SK-N-SH treated with all-trans-retinoic acid at 6 μM for 48 hours (cell line): ENCODE data around the gene PRKG1.

ENCODE experiments used
- ARNTL ChIP-seq: fragments of 450-650 bp; formaldehyde crosslinking; IDR thresholded peaks from 2 replicates; pipeline ENCODE4 v1.5.0; 2020; ENCODE audit warnings: low read depth, mild to moderate bottlenecking, moderate library complexity, borderline replicate concordance
- CSRNP3 ChIP-seq: fragments of 250-450 bp; sonication (Bioruptor Pico); IDR thresholded peaks from 2 replicates; pipeline ENCODE4 v1.5.1; 2021; ENCODE audit warnings: mild to moderate bottlenecking, moderate library complexity
- GLIS3 ChIP-seq: fragments of 250-450 bp; sonication (Bioruptor Pico); IDR thresholded peaks from 2 replicates; pipeline ENCODE4 v1.5.0; 2020; ENCODE audit warnings: mild to moderate bottlenecking, moderate library complexity
- ISL1 ChIP-seq: fragments of 250-450 bp; sonication (Bioruptor Pico); IDR thresholded peaks from 2 replicates; pipeline ENCODE4 v2.1.2; 2022; ENCODE audit warnings: mild to moderate bottlenecking, moderate library complexity
- PATZ1 ChIP-seq: fragments of 250-450 bp; sonication (Bioruptor Pico); IDR thresholded peaks from 2 replicates; pipeline ENCODE4 v1.8.0; 2020; ENCODE audit warnings: mild to moderate bottlenecking, moderate library complexity, borderline replicate concordance
- RARB ChIP-seq: fragments of 250-450 bp; sonication (Bioruptor Pico); IDR thresholded peaks from 2 replicates; pipeline ENCODE4 v1.8.0; 2021; ENCODE audit warnings: mild to moderate bottlenecking, moderate library complexity
- SNAI2 ChIP-seq: fragments of 250-450 bp; sonication (Bioruptor Pico); IDR thresholded peaks from 2 replicates; pipeline ENCODE4 v1.5.0; 2020; ENCODE audit warnings: mild to moderate bottlenecking, moderate library complexity
- TCF4 ChIP-seq: fragments of 250-450 bp; sonication (Bioruptor Pico); IDR thresholded peaks from 2 replicates; pipeline ENCODE4 v1.8.0; 2021; ENCODE audit warnings: mild to moderate bottlenecking, moderate library complexity, borderline replicate concordance
- ZFP3 ChIP-seq: fragments of 250-450 bp; sonication (Bioruptor Pico); IDR thresholded peaks from 2 replicates; pipeline ENCODE4 v1.5.0; 2020; ENCODE audit warnings: mild to moderate bottlenecking, moderate library complexity
- TF ChIP-seq, protein P1 (sequence below): fragments of 250-450 bp; sonication (Bioruptor Pico); IDR thresholded peaks from 2 replicates; pipeline ENCODE4 v1.5.1; 2020; ENCODE audit warnings: low read depth, mild to moderate bottlenecking, moderate library complexity

DNA sequence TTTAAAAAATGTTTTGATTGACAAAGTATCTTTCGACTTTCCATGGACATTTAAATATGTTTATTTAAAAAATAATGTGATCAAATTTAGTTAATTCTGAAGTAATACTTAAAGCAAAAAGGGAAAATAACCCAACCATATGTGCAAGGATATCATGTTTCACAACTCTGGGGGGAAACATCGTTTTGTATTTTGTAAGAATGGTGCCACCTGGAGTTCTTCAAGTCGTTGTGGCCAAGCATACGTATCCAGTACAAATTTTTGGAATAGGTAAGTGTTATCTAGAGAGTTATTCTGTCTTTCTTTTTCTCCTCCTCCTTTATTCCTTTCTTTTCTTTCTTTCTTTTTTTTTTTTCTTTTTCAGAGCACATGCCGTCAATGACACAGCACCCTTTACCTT lies 801.3 kb downstream of the PRKG1 start:
- TF ChIP-seq ISL1 (CRISPR knock-in tag): no peak
- TF ChIP-seq TCF4 (CRISPR knock-in tag): no peak
- TF ChIP-seq ARNTL (CRISPR knock-in tag): no peak
- no peak for TF ChIP-seq RARB
- TF ChIP-seq ZFP3 (CRISPR knock-in tag): no peak
- TF ChIP-seq, protein P1, sequence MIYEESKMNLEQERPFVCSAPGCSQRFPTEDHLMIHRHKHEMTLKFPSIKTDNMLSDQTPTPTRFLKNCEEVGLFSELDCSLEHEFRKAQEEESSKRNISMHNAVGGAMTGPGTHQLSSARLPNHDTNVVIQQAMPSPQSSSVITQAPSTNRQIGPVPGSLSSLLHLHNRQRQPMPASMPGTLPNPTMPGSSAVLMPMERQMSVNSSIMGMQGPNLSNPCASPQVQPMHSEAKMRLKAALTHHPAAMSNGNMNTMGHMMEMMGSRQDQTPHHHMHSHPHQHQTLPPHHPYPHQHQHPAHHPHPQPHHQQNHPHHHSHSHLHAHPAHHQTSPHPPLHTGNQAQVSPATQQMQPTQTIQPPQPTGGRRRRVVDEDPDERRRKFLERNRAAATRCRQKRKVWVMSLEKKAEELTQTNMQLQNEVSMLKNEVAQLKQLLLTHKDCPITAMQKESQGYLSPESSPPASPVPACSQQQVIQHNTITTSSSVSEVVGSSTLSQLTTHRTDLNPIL (CRISPR knock-in tag): no peak
- TF ChIP-seq PATZ1 (CRISPR knock-in tag): no peak
- TF ChIP-seq GLIS3 (CRISPR knock-in tag): no peak
- TF ChIP-seq CSRNP3 (CRISPR knock-in tag): no peak
- no peak for TF ChIP-seq SNAI2 (CRISPR knock-in tag)
